ENCODE measurements around the gene FAM13A. TPM values are rescaled to one million over a fixed set of nuclear protein-coding genes. Genes with fewer than 3 reads are reported as not detected.
A peak's percentile ranks its signal among the peaks of the same experiment; 100 is the strongest.

The FAM13A gene
- total RNA-seq, 1 donor from 2014 or later: 16.7 TPM

DNA sequence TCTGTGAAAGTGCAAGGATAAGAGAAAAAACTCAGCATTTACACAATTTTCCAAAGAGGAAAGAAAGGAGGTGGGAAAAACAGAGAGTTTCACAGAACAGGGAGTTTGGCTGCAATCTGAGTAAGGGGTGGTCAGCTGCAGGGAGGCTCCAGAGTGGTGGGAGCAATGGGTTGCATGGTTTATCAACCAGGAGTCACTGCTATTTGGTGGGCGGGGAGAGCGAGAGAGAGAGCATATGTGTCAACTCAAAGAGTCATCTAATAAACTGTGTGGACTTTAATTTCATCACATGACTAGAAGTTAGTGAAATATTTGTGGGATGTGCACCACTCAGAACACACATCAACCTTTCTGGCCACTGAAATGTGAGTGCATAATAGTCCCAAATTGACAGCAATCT lies 94.6 kb downstream of the FAM13A start:
- Mint-ChIP-seq H3K4me1 (ENCODE audit: unreplicated experiment) (peaks cover 39% of the 10 kb centered on the region), H3K36me3 (ENCODE audit: low read depth, unreplicated experiment) (peaks cover 10% of the 10 kb centered on the region), H3K27me3 (ENCODE audit: unreplicated experiment) (peaks cover 4% of the 10 kb centered on the region), H3K27ac (ENCODE audit: unreplicated experiment) (no peak overlapping the region), H3K9me3 (ENCODE audit: unreplicated experiment) (peaks cover 3% of the 10 kb centered on the region), H3K4me3 (ENCODE audit: unreplicated experiment) (no peak overlapping the region)
- TF ChIP-seq, protein P1, sequence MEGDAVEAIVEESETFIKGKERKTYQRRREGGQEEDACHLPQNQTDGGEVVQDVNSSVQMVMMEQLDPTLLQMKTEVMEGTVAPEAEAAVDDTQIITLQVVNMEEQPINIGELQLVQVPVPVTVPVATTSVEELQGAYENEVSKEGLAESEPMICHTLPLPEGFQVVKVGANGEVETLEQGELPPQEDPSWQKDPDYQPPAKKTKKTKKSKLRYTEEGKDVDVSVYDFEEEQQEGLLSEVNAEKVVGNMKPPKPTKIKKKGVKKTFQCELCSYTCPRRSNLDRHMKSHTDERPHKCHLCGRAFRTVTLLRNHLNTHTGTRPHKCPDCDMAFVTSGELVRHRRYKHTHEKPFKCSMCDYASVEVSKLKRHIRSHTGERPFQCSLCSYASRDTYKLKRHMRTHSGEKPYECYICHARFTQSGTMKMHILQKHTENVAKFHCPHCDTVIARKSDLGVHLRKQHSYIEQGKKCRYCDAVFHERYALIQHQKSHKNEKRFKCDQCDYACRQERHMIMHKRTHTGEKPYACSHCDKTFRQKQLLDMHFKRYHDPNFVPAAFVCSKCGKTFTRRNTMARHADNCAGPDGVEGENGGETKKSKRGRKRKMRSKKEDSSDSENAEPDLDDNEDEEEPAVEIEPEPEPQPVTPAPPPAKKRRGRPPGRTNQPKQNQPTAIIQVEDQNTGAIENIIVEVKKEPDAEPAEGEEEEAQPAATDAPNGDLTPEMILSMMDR (IDR thresholded peaks at IDR 0.05; ENCODE audit: unreplicated experiment): no peak
- no peak for DNase-seq (ENCODE audit: low spot score)

DNA sequence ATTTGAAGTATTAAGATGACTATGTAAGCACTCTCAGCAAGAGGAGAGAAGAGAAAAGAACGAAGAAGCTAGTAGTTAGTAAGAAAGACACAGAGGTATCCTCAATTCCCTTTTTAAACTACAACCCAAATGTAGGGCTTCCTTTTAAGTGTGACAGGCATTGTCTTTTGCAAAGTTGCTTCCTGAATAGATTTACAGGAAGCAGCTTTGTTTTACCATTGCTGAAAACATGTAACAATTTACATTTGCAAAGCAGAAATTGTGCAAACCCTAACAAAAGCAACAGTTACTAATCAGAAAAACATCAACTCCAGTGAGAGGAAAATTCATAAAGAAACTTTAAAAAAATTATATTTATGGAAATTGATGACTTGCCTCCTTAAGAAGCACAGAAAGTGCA lies 96.4 kb downstream of the FAM13A start:
- peak overlapping the region; percentile 18 for H3K4me3 Mint-ChIP-seq (ENCODE audit: unreplicated experiment)

DNA sequence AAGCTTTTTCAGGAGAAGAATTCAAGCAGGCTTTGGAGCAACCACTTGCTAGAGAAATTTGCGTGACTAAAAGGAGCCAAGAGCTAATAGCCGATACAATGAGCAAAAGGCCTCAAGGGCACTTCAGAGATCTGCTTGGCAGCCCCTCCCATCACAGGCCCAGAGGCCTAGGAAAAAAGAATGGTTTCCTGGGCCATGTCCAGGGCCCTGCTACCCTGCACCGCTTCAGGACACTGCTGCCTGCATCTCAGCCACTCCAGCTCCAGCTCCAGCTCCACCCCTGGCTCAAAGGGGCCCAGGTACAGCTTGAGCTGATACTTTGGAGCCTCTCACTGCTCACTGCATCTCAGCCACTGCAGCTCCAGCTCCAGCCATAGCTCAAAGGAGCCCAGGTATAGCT lies 98.9 kb downstream of the FAM13A start:
- Mint-ChIP-seq H3K27ac (ENCODE audit: unreplicated experiment) (no peak overlapping the region), H3K4me3 (ENCODE audit: unreplicated experiment) (no peak overlapping the region), H3K4me1 (ENCODE audit: unreplicated experiment) (peaks cover 48% of the 10 kb centered on the region), H3K9me3 (ENCODE audit: unreplicated experiment) (peaks cover 3% of the 10 kb centered on the region), H3K36me3 (ENCODE audit: low read depth, unreplicated experiment) (peaks cover 16% of the 10 kb centered on the region), H3K27me3 (ENCODE audit: unreplicated experiment) (peaks cover 4% of the 10 kb centered on the region)
- no peak for DNase-seq (ENCODE audit: low spot score)
- TF ChIP-seq, protein P1 (IDR thresholded peaks at IDR 0.05; ENCODE audit: unreplicated experiment): no peak

More for the DNA sequence above, 96.4 kb downstream of the FAM13A start:
- H3K9me3 Mint-ChIP-seq (ENCODE audit: unreplicated experiment): peaks cover 3% of the 10 kb centered on the region
- H3K27ac Mint-ChIP-seq (ENCODE audit: unreplicated experiment): peak overlapping the region; percentile 94
- H3K4me1 Mint-ChIP-seq (ENCODE audit: unreplicated experiment): peaks cover 37% of the 10 kb centered on the region
- TF ChIP-seq, protein P1 (IDR thresholded peaks at IDR 0.05; ENCODE audit: unreplicated experiment): no peak
- peaks cover 4% of the 10 kb centered on the region for H3K27me3 Mint-ChIP-seq (ENCODE audit: unreplicated experiment)
- no peak for DNase-seq (ENCODE audit: low spot score)
- H3K36me3 Mint-ChIP-seq (ENCODE audit: low read depth, unreplicated experiment): peaks cover 12% of the 10 kb centered on the region

DNA sequence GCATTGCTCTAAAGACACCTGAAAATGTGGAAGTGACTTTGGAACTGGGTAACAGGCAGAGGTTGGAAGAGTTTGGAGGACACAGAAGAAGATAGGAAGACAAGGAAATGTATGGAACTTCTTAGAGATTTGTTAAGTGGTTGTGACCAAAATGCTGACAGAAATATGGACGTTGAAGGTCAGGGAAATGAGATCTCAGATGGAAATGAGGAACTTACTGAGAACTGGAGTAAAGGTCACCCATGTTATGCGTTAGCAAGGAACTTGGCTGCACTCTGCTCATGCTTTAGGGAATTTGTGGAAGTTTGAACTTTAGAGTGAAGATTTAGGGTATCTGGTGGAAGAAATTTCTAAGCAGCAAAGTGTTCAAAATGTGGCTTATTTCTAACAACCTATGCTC lies 99.4 kb downstream of the FAM13A start:
- TF ChIP-seq, protein P1 (IDR thresholded peaks at IDR 0.05; ENCODE audit: unreplicated experiment): no peak
- H3K36me3 Mint-ChIP-seq (ENCODE audit: low read depth, unreplicated experiment): peaks cover 16% of the 10 kb centered on the region
- peak overlapping the region; percentile 42 for H3K27ac Mint-ChIP-seq (ENCODE audit: unreplicated experiment)
- DNase-seq (ENCODE audit: low spot score): no peak
- H3K4me3 Mint-ChIP-seq (ENCODE audit: unreplicated experiment): peak overlapping the region; percentile 4
- peaks cover 4% of the 10 kb centered on the region for H3K27me3 Mint-ChIP-seq (ENCODE audit: unreplicated experiment)
- H3K4me1 Mint-ChIP-seq (ENCODE audit: unreplicated experiment): peaks cover 48% of the 10 kb centered on the region
- H3K9me3 Mint-ChIP-seq (ENCODE audit: unreplicated experiment): peaks cover 3% of the 10 kb centered on the region

DNA sequence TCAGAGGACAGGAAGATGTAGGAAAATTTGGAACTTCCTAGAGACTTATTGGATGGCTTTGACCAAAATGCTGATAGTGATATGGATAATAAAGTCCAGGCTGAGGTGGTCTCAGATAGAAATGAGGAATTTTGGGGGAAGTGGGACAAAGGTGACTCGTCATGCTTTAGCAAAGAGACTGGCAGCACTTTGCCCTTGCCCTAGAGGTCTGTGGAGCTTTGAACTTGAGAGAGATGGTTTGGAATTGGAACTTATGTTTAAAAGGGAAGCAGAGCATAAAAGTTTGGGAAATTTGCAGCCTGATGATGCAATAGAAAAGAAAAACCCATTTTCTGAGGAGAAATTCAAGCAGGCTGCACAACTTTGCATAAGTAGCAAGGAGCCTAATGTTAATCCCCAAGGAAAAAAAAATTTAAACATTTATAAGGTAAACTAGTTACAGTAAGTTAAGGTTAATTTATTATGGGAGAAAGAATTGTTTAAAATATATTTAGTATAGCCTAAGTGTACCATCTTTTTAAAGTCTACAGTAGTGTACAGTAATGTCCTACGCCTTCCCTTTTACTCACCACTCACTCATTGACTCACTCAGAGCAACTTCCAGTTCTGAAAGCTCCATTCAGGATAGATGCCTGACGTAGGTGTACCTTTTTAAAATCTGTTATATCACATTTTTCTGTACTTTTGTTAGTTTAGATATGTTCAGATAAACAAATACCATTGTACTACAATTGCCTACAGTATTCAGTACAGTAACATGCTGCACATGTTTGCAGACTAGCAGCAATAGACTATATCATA lies 101.2 kb downstream of the FAM13A start:
- no peak for DNase-seq (ENCODE audit: low spot score)
- peaks cover 3% of the 10 kb centered on the region for H3K9me3 Mint-ChIP-seq (ENCODE audit: unreplicated experiment)
- no peak overlapping the region for H3K27ac Mint-ChIP-seq (ENCODE audit: unreplicated experiment)
- no peak overlapping the region for H3K4me3 Mint-ChIP-seq (ENCODE audit: unreplicated experiment)
- H3K36me3 Mint-ChIP-seq (ENCODE audit: low read depth, unreplicated experiment): peaks cover 16% of the 10 kb centered on the region
- H3K27me3 Mint-ChIP-seq (ENCODE audit: unreplicated experiment): no peaks in the 10 kb centered on the region
- TF ChIP-seq, protein P1 (IDR thresholded peaks at IDR 0.05; ENCODE audit: unreplicated experiment): no peak
- H3K4me1 Mint-ChIP-seq (ENCODE audit: unreplicated experiment): peaks cover 40% of the 10 kb centered on the region

Measured in endothelial cell (in vitro differentiated cells).